ENCODE results near the gene LGMN.

- TF ChIP-seq RXRA (IDR thresholded peaks at IDR 0.05) = peak; percentile 50 to 63
- TF ChIP-seq CTCF (IDR thresholded peaks at IDR 0.05; ENCODE audit: low read depth, low read length, missing input control) = no peak
These were observed 90.8 kb downstream of the LGMN start for GRCh38 chr14:92657457-92658142.
